ENCODE data around the gene STK35. TPM values are rescaled to one million over a fixed set of nuclear protein-coding genes. Genes with fewer than 3 reads are reported as not detected.

Gene STK35
- total RNA-seq, 1 donor from 2014 or later, result 23.0 TPM

- no peak for DNase-seq
- intact Hi-C loops (cut with micrococcal nuclease), result no loop called here
- Mint-ChIP-seq H3K27me3 (no peaks in the 10 kb centered on the region), H3K4me3 (no peak overlapping the region), H3K9me3 (no peaks in the 10 kb centered on the region), H3K36me3 (ENCODE audit: low read depth) (peaks cover 6% of the 10 kb centered on the region), H3K27ac (no peak overlapping the region), H3K4me1 (peaks cover 23% of the 10 kb centered on the region)
These were observed 30.9 kb downstream of the STK35 start for GRCh38 chr20:2132461-2132901.

- Mint-ChIP-seq H3K36me3 (ENCODE audit: low read depth) (peaks cover 8% of the 10 kb centered on the region), H3K27me3 (no peaks in the 10 kb centered on the region), H3K4me3 (no peak overlapping the region), H3K9me3 (no peaks in the 10 kb centered on the region), H3K4me1 (peaks cover 23% of the 10 kb centered on the region), H3K27ac (no peak overlapping the region)
- intact Hi-C loops (cut with micrococcal nuclease), result no loop called here
- no peak for DNase-seq
These were observed 31.9 kb downstream of the STK35 start for GRCh38 chr20:2133318-2134183.

- no peak for DNase-seq
- H3K27me3 Mint-ChIP-seq, result no peaks in the 10 kb centered on the region
- peaks cover 16% of the 10 kb centered on the region for H3K4me1 Mint-ChIP-seq
- H3K4me3 Mint-ChIP-seq, result no peak overlapping the region
- H3K27ac Mint-ChIP-seq, result no peak overlapping the region
- H3K36me3 Mint-ChIP-seq (ENCODE audit: low read depth), result peaks cover 8% of the 10 kb centered on the region
- intact Hi-C loops (cut with micrococcal nuclease), result no loop called here
- no peaks in the 10 kb centered on the region for H3K9me3 Mint-ChIP-seq
These were observed 33.4 kb downstream of the STK35 start for GRCh38 chr20:2135013-2135412.

- intact Hi-C loops (cut with micrococcal nuclease), result no loop called here
- no peak overlapping the region for H3K4me3 Mint-ChIP-seq
- peaks cover 12% of the 10 kb centered on the region for H3K4me1 Mint-ChIP-seq
- no peaks in the 10 kb centered on the region for H3K27me3 Mint-ChIP-seq
- peaks cover 8% of the 10 kb centered on the region for H3K36me3 Mint-ChIP-seq (ENCODE audit: low read depth)
- H3K9me3 Mint-ChIP-seq, result no peaks in the 10 kb centered on the region
- no peak for DNase-seq
- no peak overlapping the region for H3K27ac Mint-ChIP-seq
These were observed 34.6 kb downstream of the STK35 start for GRCh38 chr20:2136275-2136674.

GRCh38 chr20:2137552-2138201, 36.0 kb downstream of the STK35 start:
- intact Hi-C loops (cut with micrococcal nuclease), result no loop called here
- H3K4me3 Mint-ChIP-seq, result no peak overlapping the region
- DNase-seq, result no peak
- no peaks in the 10 kb centered on the region for H3K9me3 Mint-ChIP-seq
- peaks cover 7% of the 10 kb centered on the region for H3K4me1 Mint-ChIP-seq
- H3K27me3 Mint-ChIP-seq, result no peaks in the 10 kb centered on the region
- H3K27ac Mint-ChIP-seq, result no peak overlapping the region
- peaks cover 5% of the 10 kb centered on the region for H3K36me3 Mint-ChIP-seq (ENCODE audit: low read depth)

- Mint-ChIP-seq H3K4me1 (peaks cover 4% of the 10 kb centered on the region), H3K27ac (no peak overlapping the region), H3K9me3 (no peaks in the 10 kb centered on the region), H3K27me3 (no peaks in the 10 kb centered on the region), H3K4me3 (no peak overlapping the region), H3K36me3 (ENCODE audit: low read depth) (peaks cover 5% of the 10 kb centered on the region)
- intact Hi-C loops (cut with micrococcal nuclease), result no loop called here
- no peak for DNase-seq
These were observed 36.8 kb downstream of the STK35 start for GRCh38 chr20:2138396-2138795.

GRCh38 chr20:2139250-2139649, 37.6 kb downstream of the STK35 start:
- intact Hi-C loops (cut with micrococcal nuclease), result no loop called here
- Mint-ChIP-seq H3K9me3 (no peaks in the 10 kb centered on the region), H3K27me3 (no peaks in the 10 kb centered on the region), H3K4me3 (no peak overlapping the region), H3K27ac (no peak overlapping the region), H3K36me3 (ENCODE audit: low read depth) (peaks cover 6% of the 10 kb centered on the region), H3K4me1 (peaks cover 4% of the 10 kb centered on the region)
- no peak for DNase-seq

- Mint-ChIP-seq H3K27me3 (no peaks in the 10 kb centered on the region), H3K27ac (no peak overlapping the region), H3K4me1 (peaks cover 4% of the 10 kb centered on the region), H3K36me3 (ENCODE audit: low read depth) (peaks cover 6% of the 10 kb centered on the region), H3K9me3 (no peaks in the 10 kb centered on the region), H3K4me3 (no peak overlapping the region)
- intact Hi-C loops (cut with micrococcal nuclease), result no loop called here
- DNase-seq, result no peak
These were observed 38.1 kb downstream of the STK35 start for GRCh38 chr20:2139736-2140135.

- Mint-ChIP-seq H3K27ac (no peak overlapping the region), H3K27me3 (no peaks in the 10 kb centered on the region), H3K4me1 (peaks cover 4% of the 10 kb centered on the region), H3K4me3 (no peak overlapping the region), H3K9me3 (no peaks in the 10 kb centered on the region), H3K36me3 (ENCODE audit: low read depth) (peaks cover 6% of the 10 kb centered on the region)
- intact Hi-C loops (cut with micrococcal nuclease), result no loop called here
- DNase-seq, result no peak
These were observed 38.9 kb downstream of the STK35 start for GRCh38 chr20:2140561-2140960.

GRCh38 chr20:2141600-2142575, 40.3 kb downstream of the STK35 start:
- intact Hi-C loops (cut with micrococcal nuclease), result no loop called here
- Mint-ChIP-seq H3K4me1 (peaks cover 2% of the 10 kb centered on the region), H3K36me3 (ENCODE audit: low read depth) (peaks cover 6% of the 10 kb centered on the region), H3K9me3 (no peaks in the 10 kb centered on the region), H3K4me3 (no peak overlapping the region), H3K27me3 (no peaks in the 10 kb centered on the region), H3K27ac (peak overlapping the region; percentile 21)
- no peak for DNase-seq

GRCh38 chr20:2142649-2143048, 41.0 kb downstream of the STK35 start:
- H3K4me1 Mint-ChIP-seq, result peaks cover 2% of the 10 kb centered on the region
- no peak overlapping the region for H3K4me3 Mint-ChIP-seq
- H3K27ac Mint-ChIP-seq, result no peak overlapping the region
- peaks cover 1% of the 10 kb centered on the region for H3K36me3 Mint-ChIP-seq (ENCODE audit: low read depth)
- no peak for DNase-seq
- H3K27me3 Mint-ChIP-seq, result no peaks in the 10 kb centered on the region
- intact Hi-C loops (cut with micrococcal nuclease), result no loop called here
- no peaks in the 10 kb centered on the region for H3K9me3 Mint-ChIP-seq

GRCh38 chr20:2143594-2143993, 42.0 kb downstream of the STK35 start:
- H3K36me3 Mint-ChIP-seq (ENCODE audit: low read depth), result peaks cover 1% of the 10 kb centered on the region
- H3K4me1 Mint-ChIP-seq, result peaks cover 2% of the 10 kb centered on the region

GRCh38 chr20:2144850-2145249, 43.2 kb downstream of the STK35 start:
- intact Hi-C loops (cut with micrococcal nuclease), result no loop called here
- Mint-ChIP-seq H3K4me1 (peaks cover 2% of the 10 kb centered on the region), H3K9me3 (no peaks in the 10 kb centered on the region), H3K4me3 (no peak overlapping the region), H3K27me3 (no peaks in the 10 kb centered on the region), H3K27ac (no peak overlapping the region), H3K36me3 (ENCODE audit: low read depth) (peaks cover 1% of the 10 kb centered on the region)
- DNase-seq, result no peak

More at GRCh38 chr20:2143594-2143993, 42.0 kb downstream of the STK35 start:
- no peak for DNase-seq
- H3K27ac Mint-ChIP-seq, result no peak overlapping the region
- no peak overlapping the region for H3K4me3 Mint-ChIP-seq
- intact Hi-C loops (cut with micrococcal nuclease), result no loop called here
- H3K9me3 Mint-ChIP-seq, result no peaks in the 10 kb centered on the region
- no peaks in the 10 kb centered on the region for H3K27me3 Mint-ChIP-seq

Measured in activated CD4-positive, alpha-beta T cell treated with anti-CD3 and anti-CD28 coated beads, Interleukin-2, amount 10 ng/mL, durations not matched to agents 24 days and 14 days (primary cell).